Uterus (tissue), 4 donors: ENCODE results near the gene CACNA2D2. TPM values are rescaled to one million over a fixed set of nuclear protein-coding genes. Genes with fewer than 3 reads are reported as not detected.

Source experiments
- DNase-seq, 2 donors: peaks; one replicate each; pipeline ENCODE4 v3.0.0-alpha.2; 2019 to 2020
- H3K27ac ChIP-seq, 2 donors: fragments of 200-600 bp; sonication (generic); 1 replicate in 1 of 2; 2 replicates in 1 of 2; pipeline ENCODE4 v1.5.1; 2016 to 2018
- H3K27me3 ChIP-seq, 2 donors: fragments of 200-600 bp; sonication (generic); one replicate each; pipeline ENCODE4 v1.5.1; 2018 to 2019; ENCODE audit warnings: control low read depth in 1 of 2
- H3K36me3 ChIP-seq, 2 donors: fragments of 200-600 bp; sonication (generic); one replicate each; pipeline ENCODE4 v1.5.1; 2019; ENCODE audit warnings: control low read depth in 1 of 2
- H3K4me1 ChIP-seq, 2 donors: fragments of 200-600 bp; sonication (generic); one replicate each; pipeline ENCODE4 v1.5.1; 2018 to 2019; ENCODE audit warnings: control low read depth in 1 of 2
- H3K4me3 ChIP-seq, 2 donors: fragments of 200-600 bp; sonication (generic); 1 replicate in 1 of 2; 2 replicates in 1 of 2; pipeline ENCODE4 v1.5.1; 2018 to 2019; ENCODE audit warnings: mild to moderate bottlenecking in 1 of 2
- H3K9me3 ChIP-seq, 2 donors: fragments of 200-600 bp; sonication (generic); one replicate each; pipeline ENCODE4 v1.5.1; 2019; ENCODE audit warnings: control low read depth in 1 of 2
- POLR2A ChIP-seq, 2 donors: fragments of 450-650 bp; IDR thresholded peaks; one replicate each; pipeline ENCODE4 v1.6.1; 2016; ENCODE audit warnings: antibody characterized with exemption in 2 of 2, mild to moderate bottlenecking in 1 of 2, moderate library complexity in 1 of 2
- intact Hi-C: fragments of 100-400 bp; cut with DNase I; formaldehyde crosslinking; loops from one replicate; pipeline ENCODE4 v1.15.1; 2023; ENCODE audit warnings: low total_unique reads
- total RNA-seq, 4 donors: library from RNA; depleted of rRNA in 3 of 4; stranded (reverse); fragments of >200 nt in 3 of 4; gene quantifications; one replicate each; pipeline versions ENCODE4 v1.1.0 to v1.2.4, GENCODE V29; 2014 to 2023
- TF ChIP-seq, protein P1 (sequence below), 4 experiments: fragments of 200-600 bp in 2 of 4; fragments of 450-650 bp in 2 of 4; sonication (generic) in 2 of 4; IDR thresholded peaks; one replicate each; pipeline ENCODE4 v1.5.1; 2016 to 2019; ENCODE audit warnings: antibody characterized with exemption in 4 of 4, mild to moderate bottlenecking in 2 of 4, moderate library complexity in 1 of 4
- donor health status: DM: yes; HTN: yes; CAD: no.

Gene CACNA2D2
- total RNA-seq, 4 donors from 2014 or later: under 0.01 to 6.1 (median 5.3) TPM; not detected in 1

DNA sequence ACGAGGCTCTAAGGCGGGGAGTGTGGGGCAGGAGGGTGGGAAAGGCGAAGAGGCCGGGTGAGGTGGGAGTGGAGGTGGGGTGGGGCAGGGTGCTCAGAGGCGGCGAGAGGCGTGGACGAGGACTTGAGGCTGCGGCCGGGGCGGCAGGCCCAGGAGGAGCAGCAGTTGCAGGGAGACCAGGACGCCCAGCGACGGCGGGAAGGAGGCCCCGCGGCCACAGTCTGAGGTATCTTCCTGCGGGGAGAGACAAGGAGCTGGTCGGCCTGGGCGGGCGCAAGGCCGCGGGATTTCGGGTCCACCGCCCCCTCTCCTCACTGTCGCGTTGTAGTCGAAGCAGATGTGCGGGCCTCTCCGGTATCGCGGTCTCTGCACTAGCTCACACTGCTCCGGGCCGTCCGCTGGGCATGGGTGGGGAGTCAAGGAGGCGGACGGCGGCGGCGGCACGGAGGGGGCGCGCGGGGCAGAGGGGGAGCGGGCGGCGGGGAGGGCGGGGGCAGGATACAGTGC lies 138.8 kb downstream of the CACNA2D2 start:
- peak overlapping the region; percentile 41 to 64 for H3K4me3 ChIP-seq
- H3K27me3 ChIP-seq: no peaks in the 10 kb centered on the region
- no peak for DNase-seq
- H3K36me3 ChIP-seq: no peaks in the 10 kb centered on the region
- peak overlapping the region; percentile 30 to 75 for H3K27ac ChIP-seq
- peaks cover 0 to 6% of the 10 kb centered on the region in 2 donors for H3K4me1 ChIP-seq
- H3K9me3 ChIP-seq: no peaks in the 10 kb centered on the region
- no peak for TF ChIP-seq POLR2A (IDR thresholded peaks at IDR 0.05)
- TF ChIP-seq, protein P1, sequence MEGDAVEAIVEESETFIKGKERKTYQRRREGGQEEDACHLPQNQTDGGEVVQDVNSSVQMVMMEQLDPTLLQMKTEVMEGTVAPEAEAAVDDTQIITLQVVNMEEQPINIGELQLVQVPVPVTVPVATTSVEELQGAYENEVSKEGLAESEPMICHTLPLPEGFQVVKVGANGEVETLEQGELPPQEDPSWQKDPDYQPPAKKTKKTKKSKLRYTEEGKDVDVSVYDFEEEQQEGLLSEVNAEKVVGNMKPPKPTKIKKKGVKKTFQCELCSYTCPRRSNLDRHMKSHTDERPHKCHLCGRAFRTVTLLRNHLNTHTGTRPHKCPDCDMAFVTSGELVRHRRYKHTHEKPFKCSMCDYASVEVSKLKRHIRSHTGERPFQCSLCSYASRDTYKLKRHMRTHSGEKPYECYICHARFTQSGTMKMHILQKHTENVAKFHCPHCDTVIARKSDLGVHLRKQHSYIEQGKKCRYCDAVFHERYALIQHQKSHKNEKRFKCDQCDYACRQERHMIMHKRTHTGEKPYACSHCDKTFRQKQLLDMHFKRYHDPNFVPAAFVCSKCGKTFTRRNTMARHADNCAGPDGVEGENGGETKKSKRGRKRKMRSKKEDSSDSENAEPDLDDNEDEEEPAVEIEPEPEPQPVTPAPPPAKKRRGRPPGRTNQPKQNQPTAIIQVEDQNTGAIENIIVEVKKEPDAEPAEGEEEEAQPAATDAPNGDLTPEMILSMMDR (IDR thresholded peaks at IDR 0.05): no peak
- intact Hi-C loops: no loop called here

GRCh38 chr3:50359760-50360110 lies 143.7 kb downstream of the CACNA2D2 start:
- no peaks in the 10 kb centered on the region for H3K9me3 ChIP-seq
- no peaks in the 10 kb centered on the region for H3K36me3 ChIP-seq
- no peak for DNase-seq
- intact Hi-C loops: no loop called here
- H3K27ac ChIP-seq: peak overlapping the region in 1 of 2 donors; percentile 20
- TF ChIP-seq POLR2A (IDR thresholded peaks at IDR 0.05): no peak
- TF ChIP-seq, protein P1 (IDR thresholded peaks at IDR 0.05): no peak
- peak overlapping the region in 1 of 2 donors; percentile 91 for H3K4me3 ChIP-seq
- peaks cover 16 to 32% of the 10 kb centered on the region in 2 donors for H3K4me1 ChIP-seq
- no peaks in the 10 kb centered on the region for H3K27me3 ChIP-seq

DNA sequence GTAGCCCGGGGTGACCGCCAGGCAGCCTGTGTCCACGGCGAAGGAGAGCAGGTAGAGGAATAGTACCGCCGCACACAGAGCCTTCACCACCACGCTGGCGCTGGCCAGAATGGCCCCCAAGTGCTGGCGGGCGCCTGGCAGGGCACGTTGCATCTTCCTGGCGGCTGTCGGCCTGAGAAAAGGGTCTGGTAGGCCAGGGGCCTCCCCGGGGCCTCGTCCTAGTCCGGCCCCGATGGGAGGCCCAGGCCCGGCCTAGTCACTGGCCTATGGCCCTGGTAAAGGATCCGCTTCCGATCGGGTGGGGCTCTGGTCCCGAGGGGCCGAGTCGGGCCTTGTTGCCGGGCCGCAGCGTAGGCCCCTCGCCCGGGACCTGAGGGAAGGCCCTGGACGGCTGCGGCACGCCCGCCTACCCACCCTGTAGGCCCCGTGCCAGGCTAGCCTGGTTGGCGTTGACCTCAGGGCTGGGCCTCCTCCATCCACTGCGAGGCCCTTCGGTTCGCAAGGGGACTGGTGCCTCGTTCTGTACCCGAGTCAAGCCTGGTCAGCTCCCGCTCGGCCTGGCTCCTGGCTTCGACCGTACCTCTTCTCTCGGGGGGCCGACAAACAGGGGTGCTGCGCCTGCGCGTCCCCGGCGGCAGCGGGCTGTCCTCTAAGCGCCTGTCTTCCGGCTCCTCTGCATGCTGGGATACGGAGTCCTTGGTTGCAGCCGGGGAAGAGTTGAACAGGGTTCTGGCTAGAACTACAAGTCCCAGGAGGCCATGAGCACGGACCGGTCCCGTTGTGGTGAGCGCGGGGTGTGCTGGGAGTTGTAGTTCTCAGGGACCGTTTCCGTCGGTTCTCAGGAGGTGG lies 144.3 kb downstream of the CACNA2D2 start, which contains the start of gene TMEM115:
TMEM115 (minus strand) TSS at position 611 of the 849 bp plus-strand sequence; CDS start at position 153, 458 bp downstream.
- intact Hi-C loops: no loop called here
- Histone ChIP-seq H3K4me3 (peak within 1 kb of the TSS; percentile 67 to 91), H3K27me3 (no peaks in the 10 kb centered on the region), H3K36me3 (no peaks in the 10 kb centered on the region), H3K9me3 (no peaks in the 10 kb centered on the region), H3K4me1 (peaks cover 16 to 27% of the 10 kb centered on the region in 2 donors), H3K27ac (peak within 1 kb of the TSS; percentile 89 to 93)
- TF ChIP-seq POLR2A (IDR thresholded peaks at IDR 0.05): peak; percentile 56 to 71
- TF ChIP-seq, protein P1 (IDR thresholded peaks at IDR 0.05): peak in 1 of 4 experiments; percentile 31
- DNase-seq: peak; percentile 95 to 99

DNA sequence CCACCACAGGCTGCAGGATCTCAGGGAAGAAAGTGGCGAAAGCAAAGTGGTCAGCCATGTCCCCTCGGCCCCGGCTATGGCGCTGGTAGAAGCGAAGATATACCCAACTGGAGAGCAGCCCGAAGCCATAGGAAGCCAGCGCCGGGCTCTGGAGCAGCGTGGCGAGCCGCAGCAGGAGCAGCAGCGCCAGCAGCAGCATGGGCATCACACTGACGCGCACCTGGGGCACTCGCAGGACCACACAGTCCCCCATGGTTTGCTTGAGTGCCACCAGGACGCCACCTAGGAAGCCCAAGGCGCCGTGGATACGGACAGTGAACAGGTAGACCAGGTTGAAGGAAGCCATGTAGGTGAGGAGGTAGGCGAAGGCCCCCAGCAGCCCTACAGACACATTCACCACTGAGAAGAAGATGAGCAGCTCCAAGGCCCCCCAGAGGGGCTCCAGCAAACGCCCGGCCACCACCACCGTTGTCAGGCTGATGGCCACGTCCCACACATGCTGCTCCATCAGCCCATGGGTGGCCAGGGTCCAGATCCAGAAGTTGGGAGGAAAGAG lies 145.0 kb downstream of the CACNA2D2 start:
- TF ChIP-seq POLR2A (IDR thresholded peaks at IDR 0.05): no peak
- TF ChIP-seq, protein P1 (IDR thresholded peaks at IDR 0.05): no peak
- no peaks in the 10 kb centered on the region for H3K9me3 ChIP-seq
- no peaks in the 10 kb centered on the region for H3K36me3 ChIP-seq
- intact Hi-C loops: no loop called here
- H3K27me3 ChIP-seq: no peaks in the 10 kb centered on the region
- no peak for DNase-seq
- H3K27ac ChIP-seq: peak overlapping the region; percentile 89 to 93
- H3K4me3 ChIP-seq: peak overlapping the region; percentile 67 to 91
- peaks cover 16 to 27% of the 10 kb centered on the region in 2 donors for H3K4me1 ChIP-seq

GRCh38 chr3:50357481-50357880 lies 146.0 kb downstream of the CACNA2D2 start:
- intact Hi-C loops: no loop called here
- peak overlapping the region; percentile 67 to 91 for H3K4me3 ChIP-seq

More at GRCh38 chr3:50357481-50357880, 146.0 kb downstream of the CACNA2D2 start:
- no peak for DNase-seq
- peaks cover 16 to 27% of the 10 kb centered on the region in 2 donors for H3K4me1 ChIP-seq
- TF ChIP-seq POLR2A (IDR thresholded peaks at IDR 0.05): no peak
- TF ChIP-seq, protein P1 (IDR thresholded peaks at IDR 0.05): no peak
- no peaks in the 10 kb centered on the region for H3K36me3 ChIP-seq
- H3K27me3 ChIP-seq: no peaks in the 10 kb centered on the region
- H3K9me3 ChIP-seq: no peaks in the 10 kb centered on the region
- H3K27ac ChIP-seq: peak overlapping the region; percentile 8 to 93
